Breast epithelium (tissue), 3 donors: ENCODE measurements around the gene SUPT20H.

Source experiments
- CTCF ChIP-seq, 3 donors: fragments of 450-650 bp; IDR thresholded peaks; one replicate each; pipeline ENCODE4 v1.5.1; 2016 to 2017; ENCODE audit warnings: antibody characterized with exemption in 3 of 3, mild to moderate bottlenecking in 3 of 3, moderate library complexity in 3 of 3
- POLR2A ChIP-seq: fragments of 450-650 bp; IDR thresholded peaks from one replicate; pipeline ENCODE4 v1.6.1; 2016; ENCODE audit warnings: antibody characterized with exemption, mild to moderate bottlenecking, moderate library complexity

GRCh38 chr13:36979361-36980050 lies 80.0 kb downstream of the SUPT20H start:
- TF ChIP-seq CTCF (IDR thresholded peaks at IDR 0.05) (no peak), POLR2A (no peak)
